ENCODE measurements around the gene PRG2. TPM values are rescaled to one million over a fixed set of nuclear protein-coding genes. Genes with fewer than 3 reads are reported as not detected.
A peak's percentile ranks its signal among the peaks of the same experiment; 100 is the strongest.

The PRG2 gene
- total RNA-seq, 1 experiment from 2014 or later = not detected

DNA sequence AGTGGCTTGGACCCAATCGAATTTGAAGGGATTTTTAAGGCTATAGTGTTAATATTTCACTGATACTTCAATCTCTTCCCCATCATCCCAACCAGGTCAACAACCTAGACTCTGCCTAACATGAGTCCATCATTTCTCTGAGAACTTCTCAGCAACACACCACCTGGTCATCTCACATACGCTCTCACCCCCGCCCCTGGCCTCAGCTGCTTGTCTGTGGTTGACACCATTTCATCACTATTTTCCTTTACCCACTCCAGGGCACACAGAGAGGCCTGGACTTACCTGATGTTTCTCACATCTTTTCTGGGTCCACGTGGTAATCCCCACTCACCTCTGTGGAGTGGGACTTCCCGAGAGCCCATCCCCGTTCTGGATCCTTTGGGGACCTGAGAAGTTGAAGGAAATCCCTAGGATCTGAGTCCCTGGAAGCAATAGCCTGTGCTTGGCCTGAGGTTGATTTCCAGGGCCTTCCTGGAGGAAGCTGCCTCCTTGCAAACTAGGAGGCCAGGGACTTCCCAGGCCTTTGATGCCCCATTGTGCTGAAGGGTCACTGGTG is 49.1 kb downstream of the PRG2 start:
- no TSS peak for BruUV-seq (replicated peaks)
- DNase-seq (ENCODE audit: low read depth, low spot score) (no peak), ATAC-seq (no peak)
- intact Hi-C loops (cut with micrococcal nuclease; ENCODE audit: unreplicated experiment) = loop anchor here (10.0 kb wide), 1 partner anchor 223 kb away; the partner anchor contains the start of gene UBE2L6
- POLR2A ChIA-PET = no interaction called here
- Histone ChIP-seq H3K4me1 (ENCODE audit: control insufficient read depth, insufficient read depth, low read length) (peaks cover 3% of the 10 kb centered on the region), H3K27me3 (ENCODE audit: control insufficient read depth, insufficient read depth, low read length) (no peaks in the 10 kb centered on the region), H3K27ac (ENCODE audit: low read length) (no peak overlapping the region), H3K9me3 (ENCODE audit: control insufficient read depth, insufficient read depth, low read depth, low read length) (no peaks in the 10 kb centered on the region), H3K4me3 (ENCODE audit: low read depth in 2 of 2, low read length in 2 of 2) (no peak overlapping the region), H3K36me3 (ENCODE audit: control insufficient read depth, insufficient read depth, low read length) (no peaks in the 10 kb centered on the region)
- in situ Hi-C loops (cut with HindIII; ENCODE audit: low pct_unique_long_range_greater_than_20kb, low sequenced_read_pairs) = no loop called here
- TF ChIP-seq, protein P1, sequence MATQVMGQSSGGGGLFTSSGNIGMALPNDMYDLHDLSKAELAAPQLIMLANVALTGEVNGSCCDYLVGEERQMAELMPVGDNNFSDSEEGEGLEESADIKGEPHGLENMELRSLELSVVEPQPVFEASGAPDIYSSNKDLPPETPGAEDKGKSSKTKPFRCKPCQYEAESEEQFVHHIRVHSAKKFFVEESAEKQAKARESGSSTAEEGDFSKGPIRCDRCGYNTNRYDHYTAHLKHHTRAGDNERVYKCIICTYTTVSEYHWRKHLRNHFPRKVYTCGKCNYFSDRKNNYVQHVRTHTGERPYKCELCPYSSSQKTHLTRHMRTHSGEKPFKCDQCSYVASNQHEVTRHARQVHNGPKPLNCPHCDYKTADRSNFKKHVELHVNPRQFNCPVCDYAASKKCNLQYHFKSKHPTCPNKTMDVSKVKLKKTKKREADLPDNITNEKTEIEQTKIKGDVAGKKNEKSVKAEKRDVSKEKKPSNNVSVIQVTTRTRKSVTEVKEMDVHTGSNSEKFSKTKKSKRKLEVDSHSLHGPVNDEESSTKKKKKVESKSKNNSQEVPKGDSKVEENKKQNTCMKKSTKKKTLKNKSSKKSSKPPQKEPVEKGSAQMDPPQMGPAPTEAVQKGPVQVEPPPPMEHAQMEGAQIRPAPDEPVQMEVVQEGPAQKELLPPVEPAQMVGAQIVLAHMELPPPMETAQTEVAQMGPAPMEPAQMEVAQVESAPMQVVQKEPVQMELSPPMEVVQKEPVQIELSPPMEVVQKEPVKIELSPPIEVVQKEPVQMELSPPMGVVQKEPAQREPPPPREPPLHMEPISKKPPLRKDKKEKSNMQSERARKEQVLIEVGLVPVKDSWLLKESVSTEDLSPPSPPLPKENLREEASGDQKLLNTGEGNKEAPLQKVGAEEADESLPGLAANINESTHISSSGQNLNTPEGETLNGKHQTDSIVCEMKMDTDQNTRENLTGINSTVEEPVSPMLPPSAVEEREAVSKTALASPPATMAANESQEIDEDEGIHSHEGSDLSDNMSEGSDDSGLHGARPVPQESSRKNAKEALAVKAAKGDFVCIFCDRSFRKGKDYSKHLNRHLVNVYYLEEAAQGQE (IDR thresholded peaks at IDR 0.05; ENCODE audit: insufficient read depth in 1 of 2, low read depth in 2 of 2, low read length in 1 of 2) = no peak
- TF ChIP-seq POLR2AphosphoS5 (IDR thresholded peaks at IDR 0.05; ENCODE audit: low read depth, low read length) (no peak), TCF7L2 (IDR thresholded peaks at IDR 0.05; ENCODE audit: low read depth, low read length) (no peak), SIN3A (IDR thresholded peaks at IDR 0.05; ENCODE audit: borderline replicate concordance, insufficient read depth, low read depth, low read length) (no peak)
- TF ChIP-seq, protein P2, sequence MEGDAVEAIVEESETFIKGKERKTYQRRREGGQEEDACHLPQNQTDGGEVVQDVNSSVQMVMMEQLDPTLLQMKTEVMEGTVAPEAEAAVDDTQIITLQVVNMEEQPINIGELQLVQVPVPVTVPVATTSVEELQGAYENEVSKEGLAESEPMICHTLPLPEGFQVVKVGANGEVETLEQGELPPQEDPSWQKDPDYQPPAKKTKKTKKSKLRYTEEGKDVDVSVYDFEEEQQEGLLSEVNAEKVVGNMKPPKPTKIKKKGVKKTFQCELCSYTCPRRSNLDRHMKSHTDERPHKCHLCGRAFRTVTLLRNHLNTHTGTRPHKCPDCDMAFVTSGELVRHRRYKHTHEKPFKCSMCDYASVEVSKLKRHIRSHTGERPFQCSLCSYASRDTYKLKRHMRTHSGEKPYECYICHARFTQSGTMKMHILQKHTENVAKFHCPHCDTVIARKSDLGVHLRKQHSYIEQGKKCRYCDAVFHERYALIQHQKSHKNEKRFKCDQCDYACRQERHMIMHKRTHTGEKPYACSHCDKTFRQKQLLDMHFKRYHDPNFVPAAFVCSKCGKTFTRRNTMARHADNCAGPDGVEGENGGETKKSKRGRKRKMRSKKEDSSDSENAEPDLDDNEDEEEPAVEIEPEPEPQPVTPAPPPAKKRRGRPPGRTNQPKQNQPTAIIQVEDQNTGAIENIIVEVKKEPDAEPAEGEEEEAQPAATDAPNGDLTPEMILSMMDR (IDR thresholded peaks at IDR 0.05) = no peak
- CTCF ChIA-PET = no interaction called here

DNA sequence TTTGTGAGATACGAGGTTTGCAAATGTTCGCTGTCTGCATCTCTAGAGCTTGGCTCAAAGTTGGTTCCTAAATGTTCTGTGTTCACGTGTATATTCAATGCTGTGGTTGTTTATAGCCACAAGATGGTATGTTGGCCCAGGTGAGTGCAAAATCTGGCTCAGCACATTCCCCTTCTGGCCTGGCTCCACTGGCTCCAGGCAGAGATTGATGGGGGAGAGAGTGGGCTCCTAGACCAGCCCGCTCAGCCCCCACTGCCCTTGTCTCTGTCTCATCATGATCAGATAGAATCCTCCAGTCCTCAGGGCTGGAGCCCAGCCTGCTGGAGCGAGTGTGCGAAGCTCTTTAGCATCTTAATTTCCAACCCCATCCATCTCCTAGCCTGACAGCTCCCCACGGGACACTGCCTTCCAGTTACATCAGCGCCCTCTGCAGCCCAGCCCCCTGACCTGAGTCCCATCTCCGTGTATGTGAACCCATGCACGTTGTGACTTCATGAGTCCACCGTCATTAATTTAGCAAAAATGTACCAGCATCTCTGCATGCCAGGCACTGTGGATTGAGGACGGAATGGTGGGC is 50.3 kb downstream of the PRG2 start:
- DNase-seq (ENCODE audit: low read depth, low spot score) (no peak), ATAC-seq (no peak)
- Histone ChIP-seq H3K27ac (ENCODE audit: low read length) (no peak overlapping the region), H3K4me3 (ENCODE audit: low read depth in 2 of 2, low read length in 2 of 2) (no peak overlapping the region), H3K27me3 (ENCODE audit: control insufficient read depth, insufficient read depth, low read length) (no peaks in the 10 kb centered on the region), H3K36me3 (ENCODE audit: control insufficient read depth, insufficient read depth, low read length) (no peaks in the 10 kb centered on the region; the same call in 1 of the 2 replicates), H3K9me3 (ENCODE audit: control insufficient read depth, insufficient read depth, low read depth, low read length) (no peaks in the 10 kb centered on the region), H3K4me1 (ENCODE audit: control insufficient read depth, insufficient read depth, low read length) (peaks cover 6% of the 10 kb centered on the region)
- intact Hi-C loops (cut with micrococcal nuclease; ENCODE audit: unreplicated experiment) = loop anchor here (10.0 kb wide), 1 partner anchor 225 kb away; the partner anchor contains the start of gene UBE2L6
- ChIA-PET POLR2A (no interaction called here), CTCF (no interaction called here)
- in situ Hi-C loops (cut with HindIII; ENCODE audit: low pct_unique_long_range_greater_than_20kb, low sequenced_read_pairs) = no loop called here
- TF ChIP-seq, protein P2 (IDR thresholded peaks at IDR 0.05) = peak; percentile 35; the same call in 1 of the 2 replicates
- TF ChIP-seq TCF7L2 (IDR thresholded peaks at IDR 0.05; ENCODE audit: low read depth, low read length) = no peak
- no TSS peak for BruUV-seq (replicated peaks)

Data from Panc1 (cell line).